ENCODE data around the gene CIAO2A.

CIAO2A gene

DNA sequence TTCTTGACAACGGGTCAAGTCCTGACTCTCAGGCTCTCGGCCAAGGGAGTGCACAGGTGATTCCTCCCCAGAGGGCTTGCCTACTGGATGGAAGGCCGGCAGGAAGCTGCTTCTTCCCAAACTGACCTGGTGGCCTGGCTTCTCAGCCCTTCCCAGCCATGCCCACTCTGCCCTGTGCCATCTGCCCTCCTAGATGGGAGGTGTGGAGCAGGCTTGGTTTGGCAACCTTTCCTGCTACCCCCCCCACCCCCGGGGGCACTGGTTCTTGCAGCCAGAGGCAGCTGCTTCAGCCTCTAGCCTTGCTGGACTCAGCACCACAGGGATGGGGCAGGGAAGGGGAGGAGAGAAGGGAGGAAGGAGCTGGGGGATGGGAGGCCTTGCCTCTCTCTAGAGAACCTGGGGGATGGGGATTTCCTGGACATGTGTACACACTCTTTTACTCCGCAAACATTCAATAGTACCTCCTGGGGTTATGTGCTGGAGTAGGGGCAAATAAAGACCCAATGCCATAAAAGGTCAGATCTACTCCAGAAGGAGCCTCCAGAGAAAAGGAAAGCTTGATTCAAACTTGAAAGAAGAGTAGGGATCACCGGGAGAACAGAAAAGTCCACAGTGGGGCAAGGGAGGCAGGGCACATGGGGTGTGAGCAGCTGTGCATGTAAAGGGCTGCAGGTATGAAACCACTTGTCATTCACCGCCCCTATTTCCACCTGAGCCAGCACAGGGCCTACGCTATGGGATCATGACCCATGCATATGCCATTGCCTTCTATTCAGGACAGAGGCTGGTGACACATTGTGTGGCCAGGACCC, 43.2 kb downstream of the CIAO2A start:
- Histone ChIP-seq H3K27ac (no peak overlapping the region), H3K27me3 (replicated peaks) (no peaks in the 10 kb centered on the region), H3K4me3 (ENCODE audit: low read depth, low read length) (no peak overlapping the region), H3K36me3 (replicated peaks) (no peaks in the 10 kb centered on the region)
- no peak for DNase-seq
- TF ChIP-seq, protein P1, sequence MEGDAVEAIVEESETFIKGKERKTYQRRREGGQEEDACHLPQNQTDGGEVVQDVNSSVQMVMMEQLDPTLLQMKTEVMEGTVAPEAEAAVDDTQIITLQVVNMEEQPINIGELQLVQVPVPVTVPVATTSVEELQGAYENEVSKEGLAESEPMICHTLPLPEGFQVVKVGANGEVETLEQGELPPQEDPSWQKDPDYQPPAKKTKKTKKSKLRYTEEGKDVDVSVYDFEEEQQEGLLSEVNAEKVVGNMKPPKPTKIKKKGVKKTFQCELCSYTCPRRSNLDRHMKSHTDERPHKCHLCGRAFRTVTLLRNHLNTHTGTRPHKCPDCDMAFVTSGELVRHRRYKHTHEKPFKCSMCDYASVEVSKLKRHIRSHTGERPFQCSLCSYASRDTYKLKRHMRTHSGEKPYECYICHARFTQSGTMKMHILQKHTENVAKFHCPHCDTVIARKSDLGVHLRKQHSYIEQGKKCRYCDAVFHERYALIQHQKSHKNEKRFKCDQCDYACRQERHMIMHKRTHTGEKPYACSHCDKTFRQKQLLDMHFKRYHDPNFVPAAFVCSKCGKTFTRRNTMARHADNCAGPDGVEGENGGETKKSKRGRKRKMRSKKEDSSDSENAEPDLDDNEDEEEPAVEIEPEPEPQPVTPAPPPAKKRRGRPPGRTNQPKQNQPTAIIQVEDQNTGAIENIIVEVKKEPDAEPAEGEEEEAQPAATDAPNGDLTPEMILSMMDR (IDR thresholded peaks at IDR 0.05; ENCODE audit: low read depth, low read length, missing control alignments): no peak
- in situ Hi-C loops (cut with HindIII; ENCODE audit: low pct_ligation_motif_present, low sequenced_read_pairs): no loop called here

DNA sequence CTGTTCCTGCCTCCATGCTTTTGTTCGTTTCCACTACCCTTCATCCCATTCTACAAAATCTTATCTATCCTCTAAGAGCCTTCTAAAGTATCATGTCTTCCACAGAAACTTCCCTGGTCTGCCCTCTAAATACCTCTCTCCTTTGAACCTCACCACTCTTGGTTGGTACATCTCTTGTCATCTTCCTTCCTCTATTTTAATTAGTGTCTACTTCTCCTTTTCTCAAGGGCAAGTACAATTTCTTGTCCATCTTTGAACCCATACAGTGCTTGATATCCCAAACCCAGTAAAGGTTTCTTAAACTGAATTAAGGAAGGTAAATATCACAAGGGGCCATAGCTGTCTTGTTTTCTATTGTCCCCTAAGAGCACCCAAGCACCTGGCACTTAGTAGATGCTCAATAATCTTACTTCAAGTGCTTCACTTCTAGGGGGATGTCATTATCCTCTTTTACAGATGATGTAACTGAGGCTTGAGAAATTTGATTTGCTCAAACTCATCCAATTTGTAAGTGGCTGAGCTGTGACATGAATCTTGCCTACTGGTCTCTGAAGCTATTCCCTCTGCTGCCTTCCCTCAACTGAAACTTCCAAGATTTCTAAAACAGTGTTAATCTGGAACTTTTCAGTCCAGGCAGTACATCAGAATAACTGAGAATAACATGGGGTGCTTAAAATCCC, 44.7 kb downstream of the CIAO2A start:
- H3K36me3 ChIP-seq (replicated peaks): no peaks in the 10 kb centered on the region
- H3K27ac ChIP-seq: no peak overlapping the region
- DNase-seq: no peak
- H3K4me3 ChIP-seq (ENCODE audit: low read depth, low read length): no peak overlapping the region
- H3K27me3 ChIP-seq (replicated peaks): no peaks in the 10 kb centered on the region
- in situ Hi-C loops (cut with HindIII; ENCODE audit: low pct_ligation_motif_present, low sequenced_read_pairs): no loop called here
- TF ChIP-seq, protein P1 (IDR thresholded peaks at IDR 0.05; ENCODE audit: low read depth, low read length, missing control alignments): no peak

DNA sequence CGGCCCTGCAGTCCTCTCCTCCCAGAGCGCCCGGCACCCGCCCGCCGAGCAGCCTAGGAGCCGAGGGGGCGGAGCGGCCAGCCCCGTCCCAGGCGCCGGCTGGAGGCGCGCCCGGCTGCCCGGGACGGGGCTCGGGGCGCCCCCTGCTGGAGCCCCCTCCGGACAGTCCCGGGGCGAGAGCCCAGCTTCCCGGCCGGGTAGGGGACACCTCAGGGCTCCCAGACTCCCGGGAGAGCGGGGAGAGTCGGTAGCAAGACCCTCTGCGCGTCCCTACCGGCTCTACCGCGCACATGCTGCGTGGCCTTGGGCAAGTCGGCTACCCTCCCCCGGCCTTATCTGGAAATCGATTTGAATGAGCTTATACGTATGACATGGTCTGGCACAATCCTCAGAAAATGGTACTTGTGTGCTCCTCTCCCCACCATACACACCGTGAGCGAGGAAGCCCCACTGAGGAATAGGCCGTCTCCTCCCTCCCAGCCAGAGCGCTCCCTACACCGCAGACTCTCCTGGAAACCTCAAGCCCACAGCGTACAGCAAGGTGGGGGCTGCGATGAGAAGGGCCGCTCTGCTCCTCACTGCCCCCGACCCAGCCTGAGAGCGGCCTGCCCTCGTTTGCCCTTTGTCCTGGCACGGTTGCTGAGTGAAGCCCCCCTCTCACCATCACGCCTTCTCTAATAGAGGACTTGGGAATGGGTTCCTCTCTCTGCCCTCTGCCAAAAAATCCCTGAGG, 47.1 kb downstream of the CIAO2A start, which contains the start of gene DAPK2:
DAPK2 (minus strand) TSS at position 65 of the 733 bp plus-strand sequence. CDS start 6,224 bp downstream, outside the sequence.
- TF ChIP-seq, protein P1 (IDR thresholded peaks at IDR 0.05; ENCODE audit: low read depth, low read length, missing control alignments): peak; percentile 72
- H3K27me3 ChIP-seq (replicated peaks): no peaks in the 10 kb centered on the region
- peak within 1 kb of the TSS; percentile 49 for H3K4me3 ChIP-seq (ENCODE audit: low read depth, low read length)
- in situ Hi-C loops (cut with HindIII; ENCODE audit: low pct_ligation_motif_present, low sequenced_read_pairs): no loop called here
- H3K27ac ChIP-seq: no peak within 1 kb of the TSS
- no peaks in the 10 kb centered on the region for H3K36me3 ChIP-seq (replicated peaks)
- DNase-seq: peak; percentile 26

DNA sequence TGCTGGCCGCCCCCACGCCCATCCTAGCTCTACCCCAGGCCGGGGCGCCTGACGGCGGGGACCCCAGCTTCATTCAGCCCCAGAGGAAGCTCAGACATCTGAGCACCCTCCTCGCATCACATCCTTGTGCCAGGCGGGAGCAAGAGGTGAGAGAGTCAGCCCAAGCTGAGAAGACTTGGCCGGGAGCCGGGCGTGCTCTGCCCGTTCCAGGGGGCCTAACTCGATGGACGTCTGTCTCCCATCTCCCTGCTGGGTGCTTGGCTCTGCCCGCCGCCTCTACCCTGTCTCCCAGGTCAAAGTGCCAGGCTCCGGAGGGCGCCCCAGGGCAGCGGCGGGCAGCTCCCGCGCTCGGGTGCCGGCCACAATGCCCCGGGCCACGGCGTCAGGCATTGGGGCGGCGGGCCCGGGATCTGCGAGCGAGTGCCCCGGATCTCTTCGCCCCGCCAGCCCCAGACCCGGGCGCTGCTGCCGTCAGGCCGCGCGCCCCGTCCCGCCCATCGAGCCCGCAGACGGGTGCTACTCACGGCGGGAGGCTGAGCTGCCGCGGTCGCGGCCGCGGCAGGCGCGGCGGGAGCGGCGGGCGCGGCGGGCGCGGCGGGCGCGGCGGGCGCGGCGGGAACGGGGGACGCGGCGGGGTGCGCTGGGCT, 47.7 kb downstream of the CIAO2A start:
- H3K36me3 ChIP-seq (replicated peaks): no peaks in the 10 kb centered on the region
- no peaks in the 10 kb centered on the region for H3K27me3 ChIP-seq (replicated peaks)
- H3K4me3 ChIP-seq (ENCODE audit: low read depth, low read length): peak overlapping the region; percentile 49
- in situ Hi-C loops (cut with HindIII; ENCODE audit: low pct_ligation_motif_present, low sequenced_read_pairs): no loop called here
- DNase-seq: no peak
- H3K27ac ChIP-seq: no peak overlapping the region
- TF ChIP-seq, protein P1 (IDR thresholded peaks at IDR 0.05; ENCODE audit: low read depth, low read length, missing control alignments): no peak

DNA sequence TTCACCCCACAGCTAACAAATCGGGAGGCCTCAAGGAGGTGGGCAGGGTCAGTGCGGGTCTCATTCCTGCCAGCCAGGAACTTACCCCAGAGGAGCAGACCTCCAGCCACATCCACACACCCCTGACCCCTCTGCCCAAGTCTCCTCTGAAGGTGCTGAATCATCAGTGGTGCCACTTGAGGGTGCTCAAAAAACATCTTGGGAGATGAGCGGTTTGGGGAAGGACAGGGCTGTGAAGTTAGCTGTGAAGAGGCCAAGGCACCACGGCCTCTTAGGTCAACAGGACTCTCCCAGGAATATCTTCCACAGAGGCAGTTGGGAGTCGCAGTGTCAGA, 48.6 kb downstream of the CIAO2A start:
- TF ChIP-seq, protein P1 (IDR thresholded peaks at IDR 0.05; ENCODE audit: low read depth, low read length, missing control alignments): no peak

More for the DNA sequence above, 48.6 kb downstream of the CIAO2A start:
- Histone ChIP-seq H3K27ac (no peak overlapping the region), H3K4me3 (ENCODE audit: low read depth, low read length) (no peak overlapping the region), H3K27me3 (replicated peaks) (no peaks in the 10 kb centered on the region), H3K36me3 (replicated peaks) (no peaks in the 10 kb centered on the region)
- in situ Hi-C loops (cut with HindIII; ENCODE audit: low pct_ligation_motif_present, low sequenced_read_pairs): no loop called here
- no peak for DNase-seq
